Adrenal gland (tissue), 12 donors: Measurements from ENCODE around the gene NPFFR1. TPM values are rescaled to one million over a fixed set of nuclear protein-coding genes. Genes with fewer than 3 reads are reported as not detected.
A peak's percentile ranks its signal among the peaks of the same experiment; 100 is the strongest.

ENCODE experiments used
- DNase-seq, 7 donors: peaks; one replicate each; pipeline ENCODE4 v3.0.0-alpha.2; 2019 to 2020
- H3K27ac ChIP-seq, 5 donors: fragments of 200-600 bp; sonication (generic) in 4 of 5; 1 replicate in 3 of 5; 2 replicates in 2 of 5; pipeline versions ENCODE4 v1.5.1 to v1.8.0; 2016 to 2020; ENCODE audit warnings: mild to moderate bottlenecking in 1 of 5
- H3K27me3 ChIP-seq: fragments of 200-600 bp; 2 replicates; pipeline ENCODE4 v1.8.0; 2021
- H3K36me3 ChIP-seq, 2 donors: fragments of 200-600 bp; replicated peaks in 1 of 2; 1 replicate in 1 of 2; 2 replicates in 1 of 2; pipeline versions ENCODE4 v1.5.1 to v1.8.0; 2018 to 2022
- H3K4me1 ChIP-seq, 2 donors: fragments of 200-600 bp; replicated peaks in 1 of 2; 1 replicate in 1 of 2; 2 replicates in 1 of 2; pipeline versions ENCODE4 v1.5.1 to v1.8.0; 2018 to 2021
- H3K4me3 ChIP-seq, 4 donors: fragments of 200-600 bp; sonication (generic) in 3 of 4; one replicate each; pipeline ENCODE4 v1.5.1; 2016 to 2018
- H3K9me3 ChIP-seq, 3 donors: fragments of 200-600 bp; sonication (generic) in 1 of 3; replicated peaks in 1 of 3; 1 replicate in 2 of 3; 2 replicates in 1 of 3; pipeline versions ENCODE4 v1.5.1 to v1.8.0; 2016 to 2021
- CTCF ChIP-seq, 6 experiments: fragments of 450-650 bp in 4 of 6; fragments of 200-600 bp in 2 of 6; sonication (generic) in 1 of 6; IDR thresholded peaks; 1 replicate in 5 of 6; 2 replicates in 1 of 6; pipeline versions ENCODE4 v1.5.1 to v1.8.0; 2016 to 2021; ENCODE audit warnings: antibody characterized with exemption in 6 of 6, mild to moderate bottlenecking in 2 of 6, moderate library complexity in 1 of 6
- POLR2A ChIP-seq, 2 donors: fragments of 450-650 bp; IDR thresholded peaks; one replicate each; pipeline ENCODE4 v1.6.1; 2017; ENCODE audit warnings: antibody characterized with exemption in 2 of 2, mild to moderate bottlenecking in 2 of 2, moderate library complexity in 1 of 2
- WGBS, 4 donors: extraction: QIAGEN DNeasy Blood & Tissue Kit in 2 of 4; methylation state at CpG; one replicate each; pipeline versions ENCODE4 v1.1.5 to v1.1.7; 2013 to 2017; 5-methylcytosine and 5-hydroxymethylcytosine counted together
- intact Hi-C, 2 donors: fragments of 100-400 bp; cut with DNase I; formaldehyde crosslinking; loops; one replicate each; pipeline versions ENCODE4 v1.14.1 to v1.15.0; 2022 to 2023
- polyA plus RNA-seq, 3 donors: library from polyadenylated mRNA; stranded (reverse); fragments of 200-250 nt in 2 of 3; fragments of 350-450 nt in 1 of 3; fragmentation: Illumina TruSeq in 1 of 3; extraction: RNeasy Lipid Tissue Mini Kit (QIAGEN cat#74804) in 1 of 3; gene quantifications; one replicate each; pipeline ENCODE4 v1.2.3, GENCODE V29; 2013 to 2014
- total RNA-seq, 9 donors: library from RNA; depleted of rRNA in 4 of 9; stranded (reverse); fragments of >200 nt in 4 of 9; fragments of 120-200 nt in 1 of 9; fragmentation: NEBNext Ultra II Directional in 1 of 9; extraction: Animal tissue kit (Norgen Biotek cat#: 25700) in 1 of 9; gene quantifications; one replicate each; pipeline versions ENCODE4 v1.1.0 to v1.2.4, GENCODE V29; 2013 to 2023
- donor health status: healthy with polysubstance abuse.
- donor health status: Bipolar disorder and iron deficiency.
- donor health status: DM: yes; HTN: yes; CAD: no.
- donor health status: DM: no; HTN: no; CAD: no.
- donor health status: DM: no; HTN: no; CAD: no.
- donor health status: DM: yes; HTN: yes; CAD: no.

Gene NPFFR1
- total and polyA plus RNA-seq, 12 donors = under 0.01 to 0.24 (median 0.03) TPM; not detected in 7

- no peaks in the 10 kb centered on the region for H3K9me3 ChIP-seq
These were observed 18.5 kb upstream of the NPFFR1 start for GRCh38 chr10:70302292-70302691.

GRCh38 chr10:70300908-70301597, 17.2 kb upstream of the NPFFR1 start:
- TF ChIP-seq POLR2A (IDR thresholded peaks at IDR 0.05) (no peak), CTCF (IDR thresholded peaks at IDR 0.05) (no peak)
- no peaks in the 10 kb centered on the region for H3K27me3 ChIP-seq
- H3K4me3 ChIP-seq = no peak overlapping the region
- H3K4me1 ChIP-seq = peaks cover 9 to 11% of the 10 kb centered on the region in 2 donors
- no peak overlapping the region for H3K27ac ChIP-seq
- intact Hi-C loops = no loop called here
- no peaks in the 10 kb centered on the region for H3K36me3 ChIP-seq
- DNase-seq = no peak
- no peaks in the 10 kb centered on the region for H3K9me3 ChIP-seq
- 95 to 98% (median 96%) methylated on average over 14 to 19 of the region's 19 CpGs for WGBS, 4 donors

More at GRCh38 chr10:70302292-70302691, 18.5 kb upstream of the NPFFR1 start:
- Histone ChIP-seq H3K36me3 (no peaks in the 10 kb centered on the region), H3K4me1 (no peaks in the 10 kb centered on the region), H3K27me3 (no peaks in the 10 kb centered on the region), H3K27ac (peak overlapping the region in 2 of 5 donors; percentile 41 to 55), H3K4me3 (peak overlapping the region in 1 of 4 donors; percentile 36)
- intact Hi-C loops = no loop called here
- TF ChIP-seq CTCF (IDR thresholded peaks at IDR 0.05) (no peak), POLR2A (IDR thresholded peaks at IDR 0.05) (no peak)
- 38 to 60% (median 43%) methylated on average over 3 of the region's 3 CpGs for WGBS, 4 donors
- peak in 5 of 7 donors; percentile 29 to 69 (median 53) for DNase-seq

- Histone ChIP-seq H3K36me3 (no peaks in the 10 kb centered on the region), H3K9me3 (no peaks in the 10 kb centered on the region), H3K4me1 (peaks cover 10 to 11% of the 10 kb centered on the region in 2 donors), H3K4me3 (no peak overlapping the region), H3K27me3 (no peaks in the 10 kb centered on the region), H3K27ac (no peak overlapping the region)
- no peak for TF ChIP-seq CTCF (IDR thresholded peaks at IDR 0.05)
- TF ChIP-seq POLR2A (IDR thresholded peaks at IDR 0.05) = no peak
- no peak for DNase-seq
- WGBS, 4 donors = 93 to 100% (median 97%) methylated on average over 5 to 6 of the region's 6 CpGs
- intact Hi-C loops = no loop called here
These were observed 16.7 kb upstream of the NPFFR1 start for GRCh38 chr10:70300461-70300860.

- WGBS, 4 donors = 95 to 98% (median 96%) methylated on average over 5 to 7 of the region's 7 CpGs
- intact Hi-C loops = no loop called here
- no peak overlapping the region for H3K27ac ChIP-seq
- H3K27me3 ChIP-seq = no peaks in the 10 kb centered on the region
- H3K9me3 ChIP-seq = no peaks in the 10 kb centered on the region
- no peak for DNase-seq
- TF ChIP-seq POLR2A (IDR thresholded peaks at IDR 0.05) (no peak), CTCF (IDR thresholded peaks at IDR 0.05) (no peak)
- no peaks in the 10 kb centered on the region for H3K36me3 ChIP-seq
- no peak overlapping the region for H3K4me3 ChIP-seq
- peaks cover 10 to 11% of the 10 kb centered on the region in 2 donors for H3K4me1 ChIP-seq
These were observed 16.1 kb upstream of the NPFFR1 start for GRCh38 chr10:70299876-70300275.
